Tibial nerve (tissue), 4 donors: ENCODE results near the gene ARMC8. TPM values are rescaled to one million over a fixed set of nuclear protein-coding genes. Genes with fewer than 3 reads are reported as not detected.

Experiments
- DNase-seq, 2 donors: peaks; one replicate each; pipeline ENCODE4 v3.0.0-alpha.2; 2019; ENCODE audit warnings: low spot score in 2 of 2
- H3K27ac ChIP-seq, 4 donors: fragments of 200-600 bp; sonication (generic) in 3 of 4; one replicate each; pipeline ENCODE4 v1.5.1; 2017 to 2019; ENCODE audit warnings: mild to moderate bottlenecking in 1 of 4
- H3K27me3 ChIP-seq, 2 donors: fragments of 200-600 bp; sonication (generic) in 1 of 2; one replicate each; pipeline versions ENCODE4 v1.5.1 to v1.6.0; 2017 to 2019
- H3K36me3 ChIP-seq, 3 donors: fragments of 200-600 bp; sonication (generic); one replicate each; pipeline ENCODE4 v1.5.1; 2018 to 2019
- H3K4me1 ChIP-seq, 4 donors: fragments of 200-600 bp; sonication (generic) in 3 of 4; one replicate each; pipeline ENCODE4 v1.5.1; 2017 to 2019
- H3K4me3 ChIP-seq, 4 donors: fragments of 200-600 bp; sonication (generic) in 3 of 4; one replicate each; pipeline ENCODE4 v1.5.1; 2017 to 2019; ENCODE audit warnings: mild to moderate bottlenecking in 1 of 4, moderate library complexity in 1 of 4
- H3K9me3 ChIP-seq, 4 donors: fragments of 200-600 bp; sonication (generic) in 3 of 4; one replicate each; pipeline ENCODE4 v1.5.1; 2017 to 2019
- EP300 ChIP-seq, 2 donors: sonication (generic); formaldehyde crosslinking; IDR thresholded peaks; one replicate each; pipeline ENCODE4 v1.6.1; 2017; ENCODE audit warnings: antibody characterized with exemption in 2 of 2, mild to moderate bottlenecking in 1 of 2
- POLR2A ChIP-seq, 2 donors: fragments of 450-650 bp; IDR thresholded peaks; one replicate each; pipeline ENCODE4 v1.6.1; 2017; ENCODE audit warnings: antibody characterized with exemption in 2 of 2, mild to moderate bottlenecking in 2 of 2, moderate library complexity in 2 of 2
- WGBS, 2 donors: methylation state at CpG; one replicate each; pipeline ENCODE4 v1.1.5; 2018; 5-methylcytosine and 5-hydroxymethylcytosine counted together
- total RNA-seq, 4 donors: library from RNA; depleted of rRNA; stranded (reverse); fragments of >200 nt; gene quantifications; one replicate each; pipeline ENCODE4 v1.1.0, GENCODE V29; 2016
- TF ChIP-seq, protein P1 (sequence below), 5 experiments: fragments of 200-600 bp in 3 of 5; fragments of 450-650 bp in 2 of 5; sonication (generic) in 3 of 5; IDR thresholded peaks; one replicate each; pipeline ENCODE4 v1.5.1; 2016 to 2019; ENCODE audit warnings: antibody characterized with exemption in 5 of 5, mild to moderate bottlenecking in 3 of 5, moderate library complexity in 2 of 5

ARMC8 gene
- total RNA-seq, 4 donors from 2014 or later: 47.3 to 69.6 (median 55.7) TPM

DNA sequence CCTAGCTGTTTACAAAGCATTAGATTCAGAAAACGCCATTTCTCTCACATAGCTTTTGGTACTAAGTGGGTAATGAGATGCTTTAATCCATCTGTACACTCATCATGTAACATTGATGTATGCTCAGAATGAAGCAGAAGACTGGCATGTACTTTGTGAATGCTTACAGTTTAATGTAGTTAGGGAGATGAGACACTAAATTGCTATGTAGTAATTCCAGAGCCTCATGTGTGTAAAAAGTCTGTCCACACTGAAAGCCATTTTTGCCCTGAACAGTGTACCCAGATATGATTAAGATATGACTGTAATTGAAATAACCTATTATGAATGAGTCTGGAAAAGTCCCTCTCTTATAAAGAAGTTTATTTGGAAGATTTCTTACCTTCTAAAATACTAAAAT lies 66.5 kb downstream of the ARMC8 start:
- no peaks in the 10 kb centered on the region for H3K9me3 ChIP-seq
- TF ChIP-seq EP300 (IDR thresholded peaks at IDR 0.05) (no peak), POLR2A (IDR thresholded peaks at IDR 0.05) (no peak)
- TF ChIP-seq, protein P1, sequence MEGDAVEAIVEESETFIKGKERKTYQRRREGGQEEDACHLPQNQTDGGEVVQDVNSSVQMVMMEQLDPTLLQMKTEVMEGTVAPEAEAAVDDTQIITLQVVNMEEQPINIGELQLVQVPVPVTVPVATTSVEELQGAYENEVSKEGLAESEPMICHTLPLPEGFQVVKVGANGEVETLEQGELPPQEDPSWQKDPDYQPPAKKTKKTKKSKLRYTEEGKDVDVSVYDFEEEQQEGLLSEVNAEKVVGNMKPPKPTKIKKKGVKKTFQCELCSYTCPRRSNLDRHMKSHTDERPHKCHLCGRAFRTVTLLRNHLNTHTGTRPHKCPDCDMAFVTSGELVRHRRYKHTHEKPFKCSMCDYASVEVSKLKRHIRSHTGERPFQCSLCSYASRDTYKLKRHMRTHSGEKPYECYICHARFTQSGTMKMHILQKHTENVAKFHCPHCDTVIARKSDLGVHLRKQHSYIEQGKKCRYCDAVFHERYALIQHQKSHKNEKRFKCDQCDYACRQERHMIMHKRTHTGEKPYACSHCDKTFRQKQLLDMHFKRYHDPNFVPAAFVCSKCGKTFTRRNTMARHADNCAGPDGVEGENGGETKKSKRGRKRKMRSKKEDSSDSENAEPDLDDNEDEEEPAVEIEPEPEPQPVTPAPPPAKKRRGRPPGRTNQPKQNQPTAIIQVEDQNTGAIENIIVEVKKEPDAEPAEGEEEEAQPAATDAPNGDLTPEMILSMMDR (IDR thresholded peaks at IDR 0.05): no peak
- 90 to 98% methylated on average over 1 of the region's 1 CpG for WGBS, 2 donors
- H3K27ac ChIP-seq: no peak overlapping the region
- H3K27me3 ChIP-seq: no peaks in the 10 kb centered on the region
- no peak for DNase-seq
- H3K4me3 ChIP-seq: no peak overlapping the region
- H3K4me1 ChIP-seq: no peaks in the 10 kb centered on the region
- peaks cover 0 to 27% (median 0%) of the 10 kb centered on the region in 3 donors for H3K36me3 ChIP-seq

DNA sequence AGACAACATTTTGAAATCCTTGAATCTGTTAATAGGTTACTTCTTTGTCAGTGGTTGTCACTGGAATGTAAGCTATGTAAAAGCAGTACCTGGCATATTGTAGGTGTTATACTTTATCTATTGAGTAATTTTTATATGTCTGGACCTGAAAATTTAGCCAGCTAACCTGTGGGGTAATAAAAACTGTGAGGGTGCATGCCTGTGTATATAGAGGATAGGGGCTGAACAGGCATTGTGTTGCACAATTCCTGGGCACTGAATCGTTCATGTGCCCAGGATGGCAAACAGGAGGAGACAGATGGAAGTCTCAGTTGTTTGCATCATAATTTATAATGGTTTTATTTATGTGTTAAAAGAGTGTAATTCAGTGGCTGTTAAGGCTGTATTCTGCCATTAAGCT lies 67.1 kb downstream of the ARMC8 start:
- WGBS, 2 donors: 86 to 91% methylated on average over 1 of the region's 1 CpG

DNA sequence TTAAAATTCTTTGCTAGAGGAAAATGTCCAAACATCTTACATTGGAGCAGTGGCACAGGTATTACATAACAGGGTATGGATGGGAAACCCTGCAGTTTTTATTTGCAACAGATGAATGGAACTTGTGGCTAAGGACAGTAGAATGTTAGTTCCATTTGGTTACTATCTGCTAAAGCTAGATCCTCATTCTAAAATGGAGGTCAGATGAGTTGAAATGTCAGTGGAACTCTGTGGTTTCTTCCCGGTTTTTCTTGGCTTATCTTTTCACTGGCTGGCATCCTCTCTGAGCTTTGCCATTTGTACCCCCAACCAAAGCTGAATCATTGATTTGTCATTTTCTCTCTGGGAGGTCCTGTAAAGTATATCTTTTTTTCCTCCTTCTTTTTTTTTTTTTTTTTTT lies 68.9 kb downstream of the ARMC8 start:
- Histone ChIP-seq H3K4me1 (no peaks in the 10 kb centered on the region), H3K9me3 (no peaks in the 10 kb centered on the region), H3K4me3 (no peak overlapping the region), H3K36me3 (peaks cover 0 to 19% (median 0%) of the 10 kb centered on the region in 3 donors), H3K27me3 (no peaks in the 10 kb centered on the region), H3K27ac (no peak overlapping the region)
- WGBS, 2 donors: 86 to 90% methylated on average over 1 of the region's 1 CpG
- TF ChIP-seq, protein P1 (IDR thresholded peaks at IDR 0.05): no peak
- TF ChIP-seq EP300 (IDR thresholded peaks at IDR 0.05): no peak
- TF ChIP-seq POLR2A (IDR thresholded peaks at IDR 0.05): no peak
- DNase-seq: no peak

More for the DNA sequence above, 67.1 kb downstream of the ARMC8 start:
- Histone ChIP-seq H3K4me1 (no peaks in the 10 kb centered on the region), H3K27me3 (no peaks in the 10 kb centered on the region), H3K36me3 (peaks cover 0 to 27% (median 0%) of the 10 kb centered on the region in 3 donors), H3K9me3 (no peaks in the 10 kb centered on the region), H3K27ac (no peak overlapping the region), H3K4me3 (no peak overlapping the region)
- no peak for DNase-seq
- TF ChIP-seq EP300 (IDR thresholded peaks at IDR 0.05): no peak
- no peak for TF ChIP-seq POLR2A (IDR thresholded peaks at IDR 0.05)
- TF ChIP-seq, protein P1 (IDR thresholded peaks at IDR 0.05): no peak

DNA sequence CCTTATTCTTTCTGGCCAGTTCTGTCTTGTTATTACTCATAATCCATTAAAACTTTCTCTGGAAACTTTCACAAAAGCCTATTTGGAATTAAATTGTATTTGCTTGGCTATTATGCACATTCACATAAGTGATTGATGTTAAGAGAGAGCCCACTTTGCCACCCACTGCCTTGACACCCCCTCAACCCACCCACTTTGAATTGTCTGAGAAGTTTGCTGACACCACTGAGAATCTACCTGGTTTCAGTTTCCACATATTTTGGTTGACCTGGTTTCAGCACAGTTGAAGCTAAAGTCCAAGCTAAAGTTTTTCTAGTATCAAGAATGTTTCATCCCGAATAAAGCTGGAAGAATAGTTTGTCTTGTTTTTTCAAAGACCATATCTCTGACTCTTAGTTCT lies 70.9 kb downstream of the ARMC8 start:
- 86 to 92% methylated on average over 1 of the region's 1 CpG for WGBS, 2 donors
- H3K4me1 ChIP-seq: no peaks in the 10 kb centered on the region
- DNase-seq: no peak

DNA sequence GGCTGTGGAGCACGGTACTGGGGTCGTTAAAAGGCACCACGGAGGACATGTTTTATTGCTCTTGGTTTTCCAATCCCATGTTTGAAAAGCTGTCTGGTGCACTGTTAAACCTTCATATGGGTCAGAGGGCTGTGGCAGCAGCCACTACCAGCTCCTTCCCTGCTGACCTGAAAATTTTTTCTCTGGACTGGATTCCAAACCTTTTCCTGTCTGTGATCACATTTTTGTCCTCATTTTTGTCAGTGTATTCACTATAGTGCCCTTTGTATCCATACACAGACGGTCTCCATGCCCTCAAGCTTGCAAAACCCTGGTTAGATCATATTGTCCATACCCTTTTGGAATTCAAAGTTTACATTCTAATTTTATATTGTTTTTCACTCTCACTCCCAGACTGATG lies 72.0 kb downstream of the ARMC8 start:
- H3K36me3 ChIP-seq: peaks cover 0 to 27% (median 0%) of the 10 kb centered on the region in 3 donors
- WGBS, 2 donors: 87% methylated on average over 4 of the region's 4 CpGs
- no peaks in the 10 kb centered on the region for H3K27me3 ChIP-seq
- no peak for DNase-seq
- TF ChIP-seq, protein P1 (IDR thresholded peaks at IDR 0.05): no peak
- TF ChIP-seq POLR2A (IDR thresholded peaks at IDR 0.05) (no peak), EP300 (IDR thresholded peaks at IDR 0.05) (no peak)
- no peak overlapping the region for H3K4me3 ChIP-seq
- H3K9me3 ChIP-seq: no peaks in the 10 kb centered on the region
- no peaks in the 10 kb centered on the region for H3K4me1 ChIP-seq
- no peak overlapping the region for H3K27ac ChIP-seq

More for the DNA sequence above, 70.9 kb downstream of the ARMC8 start:
- Histone ChIP-seq H3K9me3 (no peaks in the 10 kb centered on the region), H3K36me3 (peaks cover 0 to 16% (median 0%) of the 10 kb centered on the region in 3 donors), H3K27ac (no peak overlapping the region), H3K4me3 (no peak overlapping the region), H3K27me3 (no peaks in the 10 kb centered on the region)
- no peak for TF ChIP-seq EP300 (IDR thresholded peaks at IDR 0.05)
- no peak for TF ChIP-seq POLR2A (IDR thresholded peaks at IDR 0.05)
- TF ChIP-seq, protein P1 (IDR thresholded peaks at IDR 0.05): no peak
